PC-3 (cell line): ENCODE data around the gene MFN1. TPM values are rescaled to one million over a fixed set of nuclear protein-coding genes. Genes with fewer than 3 reads are reported as not detected.

ENCODE experiments used
- ATAC-seq: fragments of 200-7000 bp; cut with Tn5 transposase; 2 replicates; pipeline ENCODE4 v1.9.1; 2020; ENCODE audit warnings: mild to moderate bottlenecking, moderate library complexity
- BruUV-seq: library from RNA; stranded (reverse); fragments of 400-500 nt; replicated peaks from 2 replicates; lab custom pipeline; 2021; lab: Mats Ljungman, UMichigan
- CTCF ChIA-PET: fragments of 300-600 bp; sonication (Branson Sonifier 250); formaldehyde crosslinking; loops from one replicate; lab custom pipeline; 2022; ENCODE audit warnings: antibody characterized with exemption; lab: Charles Lee
- POLR2A ChIA-PET: fragments of 300-600 bp; sonication (Branson Sonifier 250); formaldehyde crosslinking; loops from one replicate; lab custom pipeline; 2022; ENCODE audit warnings: antibody characterized with exemption; ENCODE audit not compliant: unreplicated experiment; lab: Charles Lee
- DNase-seq: peaks from one replicate; pipeline ENCODE4 v3.0.0-alpha.2; 2015
- H2AFZ ChIP-seq: fragments of 300-600 bp; sonication (generic); 2 replicates; pipeline ENCODE4 v1.6.0; 2016; ENCODE audit warnings: antibody characterized with exemption, low read length
- H3F3A ChIP-seq: fragments of 300-600 bp; sonication (generic); one replicate; pipeline ENCODE4 v1.6.0; 2017; ENCODE audit warnings: antibody characterized with exemption, low read length, control low read depth, mild to moderate bottlenecking; ENCODE audit not compliant: unreplicated experiment
- H3K27ac ChIP-seq: fragments of 300-600 bp; sonication (generic); 2 replicates; pipeline ENCODE4 v1.5.1; 2016; ENCODE audit warnings: mild to moderate bottlenecking, low read length
- H3K27me3 ChIP-seq: fragments of 300-600 bp; sonication (generic); 2 replicates; pipeline ENCODE4 v1.6.1; 2016; ENCODE audit warnings: low read length, mixed read lengths
- H3K36me3 ChIP-seq: fragments of 300-600 bp; sonication (generic); 2 replicates; pipeline ENCODE4 v1.6.1; 2016; ENCODE audit warnings: low read depth, mixed run types, low read length, mixed read lengths
- H3K4me1 ChIP-seq: fragments of 300-600 bp; sonication (generic); 2 replicates; pipeline ENCODE4 v1.5.1; 2016; ENCODE audit warnings: low read length; ENCODE audit not compliant: insufficient read depth
- H3K4me2 ChIP-seq: fragments of 300-600 bp; sonication (generic); 2 replicates; pipeline ENCODE4 v1.6.0; 2016; ENCODE audit warnings: low read length
- H3K4me3 ChIP-seq: fragments of 300-600 bp; sonication (generic); 2 replicates; pipeline ENCODE4 v1.5.1; 2016; ENCODE audit warnings: mild to moderate bottlenecking, low read length, mixed read lengths
- H3K79me2 ChIP-seq: fragments of 300-600 bp; sonication (generic); 2 replicates; pipeline ENCODE4 v1.6.1; 2017; ENCODE audit warnings: low read length, mixed read lengths
- H3K9ac ChIP-seq: fragments of 300-600 bp; sonication (generic); 2 replicates; pipeline ENCODE4 v1.6.0; 2016; ENCODE audit warnings: mild to moderate bottlenecking, low read length
- H3K9me2 ChIP-seq: fragments of 300-600 bp; sonication (generic); replicated peaks from 2 replicates; pipeline ENCODE4 v1.6.1; 2016; ENCODE audit warnings: mixed run types, low read length, mixed read lengths
- H3K9me3 ChIP-seq: fragments of 300-600 bp; sonication (generic); 2 replicates; pipeline ENCODE4 v1.6.1; 2016; ENCODE audit warnings: low read length, mixed read lengths
- H4K20me1 ChIP-seq: fragments of 300-600 bp; sonication (generic); 2 replicates; pipeline ENCODE4 v1.6.1; 2016; ENCODE audit warnings: low read length, mixed read lengths
- EZH2 ChIP-seq: fragments of 300-600 bp; sonication (generic); IDR thresholded peaks from one replicate; pipeline ENCODE4 v1.6.1; 2017; ENCODE audit warnings: antibody characterized with exemption, mild to moderate bottlenecking, low read length; ENCODE audit not compliant: unreplicated experiment
- EZH2phosphoT487 ChIP-seq: fragments of 300-600 bp; sonication (generic); IDR thresholded peaks from 2 replicates; pipeline ENCODE4 v1.6.1; 2018; ENCODE audit warnings: mild to moderate bottlenecking, antibody characterized with exemption, low read length, borderline replicate concordance
- intact Hi-C: fragments of 100-400 bp; cut with micrococcal nuclease; formaldehyde crosslinking; loops from 2 replicates; pipeline ENCODE4 v1.9.0; 2023
- total RNA-seq: library from RNA; depleted of rRNA; stranded (reverse); fragments of >200 nt; gene quantifications from 2 replicates; pipeline ENCODE4 v1.2.3, GENCODE V29; 2014
- TF ChIP-seq, protein P1 (sequence below): fragments of 300-600 bp; sonication (generic); conservative IDR thresholded peaks from 2 replicates; pipeline ENCODE4 v1.5.1; 2017; ENCODE audit warnings: antibody characterized with exemption, low read depth, mild to moderate bottlenecking, low read length

The MFN1 gene
- total RNA-seq, 1 experiment from 2014 or later: 42.8 TPM

DNA sequence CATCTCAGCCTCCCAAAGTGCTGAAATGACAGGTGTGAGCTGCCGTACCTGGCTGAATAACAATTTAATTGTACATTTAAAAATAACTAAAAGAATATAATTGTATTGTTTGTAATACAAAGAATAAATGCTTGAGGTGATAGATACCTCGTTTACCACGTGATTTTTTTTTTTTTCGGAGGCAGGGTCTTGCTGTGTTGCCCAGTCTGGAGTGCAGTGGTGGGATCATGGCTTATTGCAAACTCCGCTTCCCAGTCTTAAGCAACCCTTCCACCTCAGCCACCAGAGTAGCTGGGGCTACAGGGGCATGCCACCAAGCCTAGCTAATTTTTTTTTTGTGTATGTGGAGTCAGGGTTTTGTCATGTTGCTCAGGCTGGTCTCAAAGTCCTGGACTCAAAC, 15.8 kb downstream of the MFN1 start:
- Histone ChIP-seq H3K36me3 (peaks cover 22% of the 10 kb centered on the region), H3K4me1 (no peaks in the 10 kb centered on the region), H3K27me3 (no peaks in the 10 kb centered on the region), H4K20me1 (no peaks in the 10 kb centered on the region), H3K27ac (no peak overlapping the region), H3K9me3 (no peaks in the 10 kb centered on the region), H3K9ac (no peak overlapping the region), H3K79me2 (no peaks in the 10 kb centered on the region), H3K4me3 (no peak overlapping the region), H2AFZ (no peak overlapping the region), H3F3A (no peaks in the 10 kb centered on the region), H3K9me2 (no peaks in the 10 kb centered on the region), H3K4me2 (no peak overlapping the region)
- ATAC-seq (no peak), DNase-seq (no peak)
- CTCF ChIA-PET: no interaction called here
- intact Hi-C loops: no loop called here
- BruUV-seq: no TSS peak
- POLR2A ChIA-PET: no interaction called here
- TF ChIP-seq EZH2phosphoT487 (no peak), EZH2 (no peak)
- TF ChIP-seq, protein P1, sequence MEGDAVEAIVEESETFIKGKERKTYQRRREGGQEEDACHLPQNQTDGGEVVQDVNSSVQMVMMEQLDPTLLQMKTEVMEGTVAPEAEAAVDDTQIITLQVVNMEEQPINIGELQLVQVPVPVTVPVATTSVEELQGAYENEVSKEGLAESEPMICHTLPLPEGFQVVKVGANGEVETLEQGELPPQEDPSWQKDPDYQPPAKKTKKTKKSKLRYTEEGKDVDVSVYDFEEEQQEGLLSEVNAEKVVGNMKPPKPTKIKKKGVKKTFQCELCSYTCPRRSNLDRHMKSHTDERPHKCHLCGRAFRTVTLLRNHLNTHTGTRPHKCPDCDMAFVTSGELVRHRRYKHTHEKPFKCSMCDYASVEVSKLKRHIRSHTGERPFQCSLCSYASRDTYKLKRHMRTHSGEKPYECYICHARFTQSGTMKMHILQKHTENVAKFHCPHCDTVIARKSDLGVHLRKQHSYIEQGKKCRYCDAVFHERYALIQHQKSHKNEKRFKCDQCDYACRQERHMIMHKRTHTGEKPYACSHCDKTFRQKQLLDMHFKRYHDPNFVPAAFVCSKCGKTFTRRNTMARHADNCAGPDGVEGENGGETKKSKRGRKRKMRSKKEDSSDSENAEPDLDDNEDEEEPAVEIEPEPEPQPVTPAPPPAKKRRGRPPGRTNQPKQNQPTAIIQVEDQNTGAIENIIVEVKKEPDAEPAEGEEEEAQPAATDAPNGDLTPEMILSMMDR: no peak

DNA sequence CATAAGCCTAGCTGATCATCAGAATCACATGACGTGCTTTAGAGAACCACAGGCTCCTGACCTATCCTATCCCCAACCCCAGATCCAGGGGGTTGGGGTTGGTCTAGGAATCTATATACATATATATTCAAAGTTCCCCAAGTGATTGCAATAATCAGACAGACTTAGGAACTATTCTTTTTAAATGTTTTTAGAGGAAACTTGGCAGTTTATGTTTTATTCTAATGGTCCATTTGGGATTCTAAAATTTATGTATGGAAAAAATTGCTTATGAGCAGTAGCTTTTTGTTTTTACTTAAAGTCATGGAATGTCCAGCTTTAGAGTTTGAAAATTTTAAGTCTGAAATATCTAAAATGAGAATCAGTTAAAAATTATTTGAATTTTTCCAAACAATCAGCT, 22.1 kb downstream of the MFN1 start:
- no peaks in the 10 kb centered on the region for H3K9me2 ChIP-seq
- no peak overlapping the region for H3K27ac ChIP-seq
- DNase-seq: no peak
- no peak overlapping the region for H3K4me2 ChIP-seq
- no peaks in the 10 kb centered on the region for H3K4me1 ChIP-seq
- peaks cover 11% of the 10 kb centered on the region; the same call in 1 of the 2 replicates for H3K36me3 ChIP-seq
- BruUV-seq: no TSS peak
- intact Hi-C loops: no loop called here
- ChIA-PET POLR2A (no interaction called here), CTCF (no interaction called here)
- TF ChIP-seq EZH2phosphoT487 (no peak), EZH2 (no peak)
- TF ChIP-seq, protein P1: no peak
- H3K79me2 ChIP-seq: no peaks in the 10 kb centered on the region
- H4K20me1 ChIP-seq: no peaks in the 10 kb centered on the region
- ATAC-seq: no peak
- no peaks in the 10 kb centered on the region for H3F3A ChIP-seq
- no peaks in the 10 kb centered on the region for H3K9me3 ChIP-seq
- no peak overlapping the region for H3K9ac ChIP-seq
- H3K27me3 ChIP-seq: no peaks in the 10 kb centered on the region
- no peak overlapping the region for H2AFZ ChIP-seq
- no peak overlapping the region for H3K4me3 ChIP-seq

DNA sequence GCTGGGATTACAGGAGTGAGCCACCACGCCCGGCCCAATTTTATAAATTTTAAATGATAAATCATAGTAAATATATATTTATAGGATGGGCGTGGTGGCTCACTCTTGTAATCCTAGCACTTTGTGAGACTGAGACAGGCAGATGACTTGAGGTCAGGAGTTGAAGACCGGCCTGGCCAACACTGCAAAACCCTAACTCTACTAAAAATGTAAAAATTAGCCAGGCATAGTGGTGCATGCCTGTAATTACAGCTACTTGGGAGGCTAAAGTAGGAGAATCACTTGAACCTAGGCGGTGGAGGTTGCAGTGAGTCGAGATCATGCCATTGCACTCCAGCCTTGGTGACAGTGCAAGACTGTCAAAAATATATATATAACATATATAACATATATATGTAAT, 26.4 kb downstream of the MFN1 start:
- POLR2A ChIA-PET: no interaction called here
- peaks cover 24% of the 10 kb centered on the region; the same call in 1 of the 2 replicates for H3K36me3 ChIP-seq
- H4K20me1 ChIP-seq: no peaks in the 10 kb centered on the region

More for the DNA sequence above, 26.4 kb downstream of the MFN1 start:
- H3K9ac ChIP-seq: no peak overlapping the region
- no peak overlapping the region for H3K4me2 ChIP-seq
- TF ChIP-seq, protein P1: no peak
- no peak for TF ChIP-seq EZH2
- TF ChIP-seq EZH2phosphoT487: no peak
- CTCF ChIA-PET: no interaction called here
- H3K9me3 ChIP-seq: no peaks in the 10 kb centered on the region
- DNase-seq (peak; percentile 9), ATAC-seq (no peak)
- H3F3A ChIP-seq: no peaks in the 10 kb centered on the region
- no TSS peak for BruUV-seq
- no peaks in the 10 kb centered on the region for H3K4me1 ChIP-seq
- intact Hi-C loops: no loop called here
- no peaks in the 10 kb centered on the region for H3K27me3 ChIP-seq
- no peaks in the 10 kb centered on the region for H3K9me2 ChIP-seq
- H3K4me3 ChIP-seq: no peak overlapping the region
- H2AFZ ChIP-seq: no peak overlapping the region
- H3K79me2 ChIP-seq: no peaks in the 10 kb centered on the region
- no peak overlapping the region for H3K27ac ChIP-seq
